ENCODE data around the gene MRFAP1L1.
"Not testable (repeated sequence)": the region's sequence is repeated elsewhere in the genome, so short reads cannot be mapped to it uniquely, and the experiment has no call there.

DNA sequence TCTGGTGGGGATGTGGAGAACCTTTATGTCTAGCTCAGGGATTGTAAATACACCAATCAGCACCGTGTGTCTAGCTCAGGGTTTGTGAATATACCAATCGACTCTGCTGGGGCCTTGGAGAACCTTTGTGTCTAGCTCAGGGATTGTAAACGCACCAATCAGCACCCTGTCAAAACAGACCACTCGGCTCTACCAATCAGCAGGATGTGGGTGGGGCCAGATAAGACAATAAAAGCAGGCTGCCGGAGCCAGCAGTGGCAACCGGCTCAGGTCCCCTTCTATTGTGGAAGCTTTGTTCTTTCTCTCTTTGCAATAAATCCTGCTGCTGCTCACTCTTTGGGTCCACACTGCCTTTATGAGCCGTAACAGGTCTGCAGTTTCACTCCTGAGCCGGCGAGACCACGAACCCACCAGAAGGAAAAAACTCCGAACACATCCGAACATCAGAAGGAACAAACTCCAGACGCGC lies 36.4 kb downstream of the MRFAP1L1 start:
- not testable (repeated sequence) for TF ChIP-seq NFIC (IDR thresholded peaks at IDR 0.05; ENCODE audit: low read depth, low read length); NFYA (IDR thresholded peaks at IDR 0.05; ENCODE audit: borderline replicate concordance, low read depth, low read length); HDAC2 (IDR thresholded peaks at IDR 0.05); JUND (IDR thresholded peaks at IDR 0.05; ENCODE audit: low read depth, low read length); SUZ12 (IDR thresholded peaks at IDR 0.05; ENCODE audit: unreplicated experiment); BRCA1 (IDR thresholded peaks at IDR 0.05; ENCODE audit: low read depth, low read length); CBX5 (IDR thresholded peaks at IDR 0.05; ENCODE audit: low read depth)
- TF ChIP-seq, protein P1, sequence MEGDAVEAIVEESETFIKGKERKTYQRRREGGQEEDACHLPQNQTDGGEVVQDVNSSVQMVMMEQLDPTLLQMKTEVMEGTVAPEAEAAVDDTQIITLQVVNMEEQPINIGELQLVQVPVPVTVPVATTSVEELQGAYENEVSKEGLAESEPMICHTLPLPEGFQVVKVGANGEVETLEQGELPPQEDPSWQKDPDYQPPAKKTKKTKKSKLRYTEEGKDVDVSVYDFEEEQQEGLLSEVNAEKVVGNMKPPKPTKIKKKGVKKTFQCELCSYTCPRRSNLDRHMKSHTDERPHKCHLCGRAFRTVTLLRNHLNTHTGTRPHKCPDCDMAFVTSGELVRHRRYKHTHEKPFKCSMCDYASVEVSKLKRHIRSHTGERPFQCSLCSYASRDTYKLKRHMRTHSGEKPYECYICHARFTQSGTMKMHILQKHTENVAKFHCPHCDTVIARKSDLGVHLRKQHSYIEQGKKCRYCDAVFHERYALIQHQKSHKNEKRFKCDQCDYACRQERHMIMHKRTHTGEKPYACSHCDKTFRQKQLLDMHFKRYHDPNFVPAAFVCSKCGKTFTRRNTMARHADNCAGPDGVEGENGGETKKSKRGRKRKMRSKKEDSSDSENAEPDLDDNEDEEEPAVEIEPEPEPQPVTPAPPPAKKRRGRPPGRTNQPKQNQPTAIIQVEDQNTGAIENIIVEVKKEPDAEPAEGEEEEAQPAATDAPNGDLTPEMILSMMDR (IDR thresholded peaks at IDR 0.05 in 2 of 3, conservative IDR thresholded peaks at IDR 0.05 in 1 of 3; ENCODE audit: control insufficient read depth in 2 of 3, extremely low read depth in 1 of 3, insufficient read depth in 1 of 3, low read depth in 3 of 3, low read length in 3 of 3): not testable (repeated sequence)
- TF ChIP-seq, protein P2, sequence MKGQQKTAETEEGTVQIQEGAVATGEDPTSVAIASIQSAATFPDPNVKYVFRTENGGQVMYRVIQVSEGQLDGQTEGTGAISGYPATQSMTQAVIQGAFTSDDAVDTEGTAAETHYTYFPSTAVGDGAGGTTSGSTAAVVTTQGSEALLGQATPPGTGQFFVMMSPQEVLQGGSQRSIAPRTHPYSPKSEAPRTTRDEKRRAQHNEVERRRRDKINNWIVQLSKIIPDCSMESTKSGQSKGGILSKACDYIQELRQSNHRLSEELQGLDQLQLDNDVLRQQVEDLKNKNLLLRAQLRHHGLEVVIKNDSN (IDR thresholded peaks at IDR 0.05; ENCODE audit: borderline replicate concordance, extremely low read length, insufficient read depth, low read depth, low read length): not testable (repeated sequence)

Data from GM12878 (cell line).